Measurements from ENCODE around the gene AOC2. TPM values are rescaled to one million over a fixed set of nuclear protein-coding genes. Genes with fewer than 3 reads are reported as not detected.
"Not testable (repeated sequence)": the region's sequence is repeated elsewhere in the genome, so short reads cannot be mapped to it uniquely, and the experiment has no call there.

Gene AOC2
- total RNA-seq, 1 experiment from 2014 or later: not detected

DNA sequence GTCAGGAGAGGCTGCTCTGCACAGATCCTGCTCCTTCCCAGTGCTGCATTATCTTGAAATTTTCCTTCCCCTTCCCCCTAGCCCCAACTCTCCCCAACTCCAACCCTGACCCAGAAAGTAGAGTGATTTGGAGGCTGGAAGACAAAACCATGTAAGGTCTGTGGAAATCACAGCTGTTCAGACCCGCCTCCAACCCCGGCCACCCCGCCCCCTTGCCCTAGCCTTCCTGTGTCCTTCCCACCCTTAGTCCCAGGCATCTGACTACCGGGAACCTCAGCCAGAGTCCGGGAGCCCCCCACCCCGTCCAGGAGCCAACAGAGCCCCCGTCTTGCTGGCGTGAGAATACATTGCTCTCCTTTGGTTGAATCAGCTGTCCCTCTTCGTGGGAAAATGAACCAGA is 6.6 kb downstream of the AOC2 start, which contains the start of gene AOC3:
AOC3 (plus strand) TSS at position 246 of the 400 bp plus-strand sequence; CDS start at position 391, 145 bp downstream.
- in situ Hi-C loops (cut with HindIII; ENCODE audit: low pct_unique_long_range_greater_than_20kb, low sequenced_read_pairs): no loop called here
- DNase-seq (ENCODE audit: low read depth): no peak

DNA sequence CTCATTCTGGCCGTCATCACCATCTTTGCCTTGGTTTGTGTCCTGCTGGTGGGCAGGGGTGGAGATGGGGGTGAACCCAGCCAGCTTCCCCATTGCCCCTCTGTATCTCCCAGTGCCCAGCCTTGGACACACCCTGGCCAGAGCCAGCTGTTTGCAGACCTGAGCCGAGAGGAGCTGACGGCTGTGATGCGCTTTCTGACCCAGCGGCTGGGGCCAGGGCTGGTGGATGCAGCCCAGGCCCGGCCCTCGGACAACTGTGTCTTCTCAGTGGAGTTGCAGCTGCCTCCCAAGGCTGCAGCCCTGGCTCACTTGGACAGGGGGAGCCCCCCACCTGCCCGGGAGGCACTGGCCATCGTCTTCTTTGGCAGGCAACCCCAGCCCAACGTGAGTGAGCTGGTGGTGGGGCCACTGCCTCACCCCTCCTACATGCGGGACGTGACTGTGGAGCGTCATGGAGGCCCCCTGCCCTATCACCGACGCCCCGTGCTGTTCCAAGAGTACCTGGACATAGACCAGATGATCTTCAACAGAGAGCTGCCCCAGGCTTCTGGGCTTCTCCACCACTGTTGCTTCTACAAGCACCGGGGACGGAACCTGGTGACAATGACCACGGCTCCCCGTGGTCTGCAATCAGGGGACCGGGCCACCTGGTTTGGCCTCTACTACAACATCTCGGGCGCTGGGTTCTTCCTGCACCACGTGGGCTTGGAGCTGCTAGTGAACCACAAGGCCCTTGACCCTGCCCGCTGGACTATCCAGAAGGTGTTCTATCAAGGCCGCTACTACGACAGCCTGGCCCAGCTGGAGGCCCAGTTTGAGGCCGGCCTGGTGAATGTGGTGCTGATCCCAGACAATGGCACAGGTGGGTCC is 7.2 kb downstream of the AOC2 start:
- DNase-seq (ENCODE audit: low read depth); in situ Hi-C loops (cut with HindIII; ENCODE audit: low pct_unique_long_range_greater_than_20kb, low sequenced_read_pairs): not testable (repeated sequence)

DNA sequence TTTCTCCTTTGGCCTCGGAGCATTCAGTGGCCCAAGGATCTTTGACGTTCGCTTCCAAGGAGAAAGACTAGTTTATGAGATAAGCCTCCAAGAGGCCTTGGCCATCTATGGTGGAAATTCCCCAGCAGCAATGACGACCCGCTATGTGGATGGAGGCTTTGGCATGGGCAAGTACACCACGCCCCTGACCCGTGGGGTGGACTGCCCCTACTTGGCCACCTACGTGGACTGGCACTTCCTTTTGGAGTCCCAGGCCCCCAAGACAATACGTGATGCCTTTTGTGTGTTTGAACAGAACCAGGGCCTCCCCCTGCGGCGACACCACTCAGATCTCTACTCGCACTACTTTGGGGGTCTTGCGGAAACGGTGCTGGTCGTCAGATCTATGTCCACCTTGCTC is 8.0 kb downstream of the AOC2 start:
- DNase-seq (ENCODE audit: low read depth): no peak
- in situ Hi-C loops (cut with HindIII; ENCODE audit: low pct_unique_long_range_greater_than_20kb, low sequenced_read_pairs): no loop called here

DNA sequence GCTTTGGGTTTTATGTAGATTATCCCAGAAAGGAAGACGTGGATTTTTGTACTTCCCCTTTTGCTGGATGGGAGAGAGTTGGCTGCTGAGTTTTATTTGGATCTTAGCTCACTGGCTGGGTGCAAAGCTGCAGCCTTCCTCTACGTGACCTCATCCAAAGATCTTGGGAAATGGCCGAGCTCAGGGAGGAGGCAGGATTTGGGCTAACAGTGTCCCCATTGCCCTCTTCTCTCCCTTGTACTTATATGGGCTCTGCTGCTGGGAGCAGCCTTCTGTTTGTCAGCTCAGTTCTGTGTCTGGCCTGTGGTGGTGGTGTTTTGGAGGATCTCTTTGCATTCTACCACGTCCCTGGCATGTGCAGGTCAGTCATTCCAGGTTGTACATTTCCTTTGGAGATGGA is 8.6 kb downstream of the AOC2 start:
- no peak for DNase-seq (ENCODE audit: low read depth)
- in situ Hi-C loops (cut with HindIII; ENCODE audit: low pct_unique_long_range_greater_than_20kb, low sequenced_read_pairs): no loop called here

DNA sequence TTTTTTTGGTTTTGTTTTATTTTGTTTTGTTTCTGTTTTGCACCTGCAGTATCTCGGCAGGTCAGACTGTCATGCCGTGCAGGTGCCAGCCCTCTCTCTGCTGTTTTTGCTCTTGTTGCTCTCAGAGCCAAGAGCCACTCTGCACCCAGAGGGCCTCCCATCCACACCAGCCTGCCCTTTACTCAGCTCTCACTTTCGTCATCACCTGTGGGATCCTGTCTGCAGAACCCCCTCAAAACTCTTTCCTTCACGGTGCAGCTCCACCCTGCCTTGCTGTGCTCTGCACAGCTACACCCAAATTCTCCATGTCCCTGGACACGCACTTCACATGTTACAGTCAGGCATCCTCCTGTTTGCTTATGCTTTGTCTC is 9.2 kb downstream of the AOC2 start:
- in situ Hi-C loops (cut with HindIII; ENCODE audit: low pct_unique_long_range_greater_than_20kb, low sequenced_read_pairs): no loop called here
- DNase-seq (ENCODE audit: low read depth): no peak

DNA sequence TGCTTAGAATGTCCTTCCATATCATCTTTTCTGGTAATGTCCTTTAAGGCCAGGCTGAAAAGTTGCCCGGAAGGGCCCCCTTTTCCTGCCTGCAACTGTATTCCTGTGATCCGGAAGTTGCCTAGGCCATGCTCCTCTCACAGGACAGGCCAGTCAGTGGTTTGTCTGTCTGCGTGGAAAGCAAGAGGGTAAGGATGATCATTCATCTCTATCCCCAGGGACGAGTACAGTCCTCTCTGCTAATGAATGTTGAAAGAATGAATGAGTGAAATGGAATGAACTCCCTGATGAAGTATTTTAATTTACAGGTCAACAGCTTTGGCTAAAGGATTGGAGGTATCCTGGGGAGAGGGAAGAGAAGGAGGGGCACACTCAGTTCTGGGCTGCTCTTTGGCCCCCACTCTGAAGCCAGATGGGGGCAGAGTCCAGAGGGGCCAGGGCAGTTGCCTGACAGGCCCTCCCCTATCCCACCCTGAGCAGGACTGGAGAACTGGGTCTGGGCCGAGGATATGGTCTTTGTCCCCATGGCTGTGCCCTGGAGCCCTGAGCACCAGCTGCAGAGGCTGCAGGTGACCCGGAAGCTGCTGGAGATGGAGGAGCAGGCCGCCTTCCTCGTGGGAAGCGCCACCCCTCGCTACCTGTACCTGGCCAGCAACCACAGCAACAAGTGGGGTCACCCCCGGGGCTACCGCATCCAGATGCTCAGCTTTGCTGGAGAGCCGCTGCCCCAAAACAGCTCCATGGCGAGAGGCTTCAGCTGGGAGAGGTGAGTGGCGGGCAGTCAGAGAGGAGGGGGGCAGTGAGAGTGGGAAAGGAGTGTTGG is 9.8 kb downstream of the AOC2 start:
- in situ Hi-C loops (cut with HindIII; ENCODE audit: low pct_unique_long_range_greater_than_20kb, low sequenced_read_pairs): no loop called here
- DNase-seq (ENCODE audit: low read depth): no peak

DNA sequence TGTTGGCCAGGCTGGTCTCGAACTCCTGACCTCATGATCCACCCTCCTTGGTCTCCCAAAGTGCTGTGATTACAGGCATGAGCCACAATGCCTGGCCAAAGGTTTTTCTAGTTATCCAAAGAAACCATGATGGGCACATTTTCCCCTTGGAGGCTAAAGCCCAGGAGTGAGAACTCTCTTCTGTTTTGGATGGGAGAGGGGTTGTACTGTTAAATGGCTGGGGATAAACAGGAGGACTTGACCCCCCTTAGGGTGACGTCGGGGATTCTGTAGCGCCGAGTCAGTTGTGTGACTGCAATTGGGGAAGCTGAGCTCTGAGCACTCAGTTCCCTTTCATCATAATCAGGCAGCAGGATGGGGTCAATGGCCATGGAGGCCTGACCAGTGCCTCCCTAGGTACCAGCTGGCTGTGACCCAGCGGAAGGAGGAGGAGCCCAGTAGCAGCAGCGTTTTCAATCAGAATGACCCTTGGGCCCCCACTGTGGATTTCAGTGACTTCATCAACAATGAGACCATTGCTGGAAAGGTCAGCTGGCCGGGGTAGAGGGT is 10.7 kb downstream of the AOC2 start:
- DNase-seq (ENCODE audit: low read depth): no peak
- in situ Hi-C loops (cut with HindIII; ENCODE audit: low pct_unique_long_range_greater_than_20kb, low sequenced_read_pairs): no loop called here

DNA sequence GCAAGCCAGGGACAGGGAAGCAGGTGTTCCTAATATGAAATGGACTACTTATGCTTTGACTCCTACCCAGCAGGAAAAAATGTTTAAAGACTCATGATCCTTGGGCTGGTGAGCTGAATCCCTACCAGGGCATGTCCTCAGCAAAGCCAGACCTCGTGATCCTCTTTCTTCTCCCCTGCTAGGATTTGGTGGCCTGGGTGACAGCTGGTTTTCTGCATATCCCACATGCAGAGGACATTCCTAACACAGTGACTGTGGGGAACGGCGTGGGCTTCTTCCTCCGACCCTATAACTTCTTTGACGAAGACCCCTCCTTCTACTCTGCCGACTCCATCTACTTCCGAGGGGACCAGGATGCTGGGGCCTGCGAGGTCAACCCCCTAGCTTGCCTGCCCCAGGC is 11.7 kb downstream of the AOC2 start:
- DNase-seq (ENCODE audit: low read depth); in situ Hi-C loops (cut with HindIII; ENCODE audit: low pct_unique_long_range_greater_than_20kb, low sequenced_read_pairs): not testable (repeated sequence)

DNA sequence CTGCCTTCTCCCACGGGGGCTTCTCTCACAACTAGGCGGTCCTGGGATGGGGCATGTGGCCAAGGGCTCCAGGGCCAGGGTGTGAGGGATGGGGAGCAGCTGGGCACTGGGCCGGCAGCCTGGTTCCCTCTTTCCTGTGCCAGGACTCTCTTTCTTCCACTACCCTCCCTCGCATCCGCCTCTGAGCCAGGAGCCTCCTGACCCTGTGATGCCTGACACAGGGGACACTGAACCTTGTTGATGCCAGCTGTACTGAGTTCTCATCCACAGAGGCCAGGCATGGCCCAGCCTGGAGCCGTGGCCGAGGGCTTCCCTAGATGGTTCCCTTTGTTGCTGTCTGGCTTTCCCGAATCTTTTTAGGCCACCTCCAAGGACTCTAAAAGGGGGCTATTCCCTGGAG is 12.1 kb downstream of the AOC2 start:
- in situ Hi-C loops (cut with HindIII; ENCODE audit: low pct_unique_long_range_greater_than_20kb, low sequenced_read_pairs); DNase-seq (ENCODE audit: low read depth): not testable (repeated sequence)

DNA sequence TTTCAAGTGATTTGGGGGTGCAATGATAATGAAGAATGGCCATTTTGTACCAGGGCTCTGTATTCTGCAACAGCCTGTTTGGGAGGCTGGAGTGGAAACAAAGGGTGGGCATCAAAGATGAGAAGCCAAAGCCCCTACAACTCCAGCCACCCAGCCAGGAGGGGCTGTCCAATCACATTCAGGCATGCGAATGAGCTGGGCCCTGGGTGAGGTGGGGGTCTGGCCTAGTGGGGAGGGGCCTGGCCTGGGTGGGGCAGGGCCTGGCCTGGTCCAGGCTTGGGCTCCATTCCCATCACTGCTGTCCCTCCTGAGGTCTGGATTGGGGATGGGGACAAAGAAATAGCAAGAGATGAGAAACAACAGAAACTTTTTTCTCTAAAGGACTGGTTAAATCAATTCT is 13.0 kb downstream of the AOC2 start:
- in situ Hi-C loops (cut with HindIII; ENCODE audit: low pct_unique_long_range_greater_than_20kb, low sequenced_read_pairs): no loop called here
- DNase-seq (ENCODE audit: low read depth): no peak

DNA sequence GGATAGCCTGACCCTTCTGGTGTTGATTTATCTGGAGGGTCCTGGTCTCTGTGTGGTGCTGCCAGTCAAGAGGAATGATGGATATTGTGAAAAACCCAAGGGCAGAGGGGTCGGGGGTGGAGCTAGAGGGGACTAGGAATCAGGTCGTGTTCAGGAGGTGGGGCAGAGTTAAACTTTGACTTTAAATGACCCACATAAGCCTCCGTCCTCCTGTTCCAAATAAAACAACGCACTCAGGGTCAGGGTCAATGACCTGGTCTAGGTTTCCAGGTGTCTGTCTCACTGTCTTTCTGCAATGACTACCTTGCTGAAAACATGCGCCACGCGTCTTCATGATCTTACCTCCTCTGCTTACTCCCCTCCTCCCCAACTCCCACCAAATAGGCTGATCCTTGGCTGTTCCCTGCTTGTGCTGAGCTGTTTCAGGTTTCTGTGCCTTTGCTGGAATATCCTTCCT is 21.3 kb downstream of the AOC2 start:
- in situ Hi-C loops (cut with HindIII; ENCODE audit: low pct_unique_long_range_greater_than_20kb, low sequenced_read_pairs): no loop called here
- peak; percentile 40 for DNase-seq (ENCODE audit: low read depth)

DNA sequence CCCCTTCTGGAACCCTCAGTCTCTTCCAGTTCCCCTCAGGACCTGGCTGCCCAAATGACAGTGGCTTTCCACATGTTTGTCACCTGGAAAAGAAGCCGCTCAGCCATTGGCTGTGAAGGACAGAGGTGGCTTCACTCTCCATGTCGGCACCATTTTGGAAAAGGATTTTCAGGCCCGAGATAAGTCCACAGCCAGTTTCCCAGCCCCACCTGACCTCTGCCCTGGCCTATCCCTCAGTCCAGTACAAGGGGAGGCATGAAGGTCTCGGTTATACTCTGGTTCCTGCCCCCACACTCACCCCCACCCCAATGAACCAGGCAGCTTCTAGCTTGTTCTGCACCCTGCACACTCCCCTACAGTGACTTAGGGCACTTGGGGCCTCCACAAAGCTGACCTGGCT is 21.8 kb downstream of the AOC2 start:
- in situ Hi-C loops (cut with HindIII; ENCODE audit: low pct_unique_long_range_greater_than_20kb, low sequenced_read_pairs): no loop called here
- DNase-seq (ENCODE audit: low read depth): no peak

DNA sequence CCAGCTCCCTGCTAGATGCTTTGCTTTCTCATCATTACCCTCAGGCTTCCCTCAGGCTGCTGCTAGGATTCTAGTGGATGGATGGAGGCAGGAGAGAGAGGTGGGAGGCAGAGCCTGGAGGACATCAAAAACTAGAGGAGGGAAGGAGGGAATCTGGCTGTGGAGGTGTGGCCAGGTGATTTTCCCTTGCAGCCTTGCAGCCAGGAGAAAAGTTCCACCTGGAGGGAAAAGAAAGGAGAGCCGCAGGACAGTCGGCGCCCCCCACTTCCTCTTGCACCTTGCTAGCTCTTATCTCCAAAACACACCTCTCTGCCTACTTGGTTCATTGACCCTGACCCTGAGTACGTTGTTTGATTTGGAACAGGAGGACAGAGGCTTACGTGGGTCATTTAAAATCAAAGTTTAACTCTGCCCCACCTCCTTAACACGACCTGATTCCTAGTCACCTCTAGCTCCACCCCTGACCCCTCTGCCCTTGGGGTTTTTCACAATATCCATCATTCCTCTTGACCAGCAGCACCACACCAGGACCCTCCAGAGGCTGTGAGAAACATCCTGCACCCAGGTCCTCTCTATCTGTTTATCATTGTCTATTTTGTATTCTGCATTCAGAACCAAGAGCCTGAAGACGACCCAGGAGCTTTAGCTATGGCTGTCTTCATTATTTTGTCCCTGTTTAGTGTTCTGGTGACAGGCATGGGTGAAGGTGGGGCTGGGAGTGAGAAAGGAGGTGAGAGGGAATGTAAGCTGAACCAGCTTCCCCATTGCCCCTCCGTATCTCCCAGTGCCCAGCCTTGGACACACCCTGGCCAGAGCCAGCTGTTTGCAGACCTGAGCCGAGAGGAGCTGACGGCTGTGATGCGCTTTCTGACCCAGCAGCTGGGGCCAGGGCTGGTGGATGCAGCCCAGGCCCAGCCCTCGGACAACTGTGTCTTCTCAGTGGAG is 22.5 kb downstream of the AOC2 start:
- DNase-seq (ENCODE audit: low read depth): no peak
- in situ Hi-C loops (cut with HindIII; ENCODE audit: low pct_unique_long_range_greater_than_20kb, low sequenced_read_pairs): no loop called here

DNA sequence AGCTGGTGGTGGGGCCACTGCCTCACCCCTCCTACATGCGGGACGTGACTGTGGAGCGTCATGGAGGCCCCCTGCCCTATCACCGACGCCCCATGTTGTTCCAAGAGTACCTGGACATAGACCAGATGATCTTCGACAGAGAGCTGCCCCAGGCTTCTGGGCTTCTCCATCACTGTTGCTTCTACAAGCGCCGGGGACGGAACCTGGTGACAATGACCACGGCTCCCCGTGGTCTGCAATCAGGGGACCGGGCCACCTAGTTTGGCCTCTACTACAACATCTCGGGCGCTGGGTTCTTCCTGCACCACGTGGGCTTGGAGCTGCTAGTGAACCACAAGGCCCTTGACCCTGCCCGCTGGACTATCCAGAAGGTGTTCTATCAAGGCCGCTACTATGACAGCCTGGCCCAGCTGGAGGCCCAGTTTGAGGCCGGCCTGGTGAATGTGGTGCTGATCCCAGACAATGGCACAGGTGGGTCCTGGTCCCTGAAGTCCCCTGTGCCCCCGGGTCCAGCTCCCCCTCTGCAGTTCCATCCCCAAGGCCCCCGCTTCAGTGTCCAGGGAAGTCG is 23.4 kb downstream of the AOC2 start:
- in situ Hi-C loops (cut with HindIII; ENCODE audit: low pct_unique_long_range_greater_than_20kb, low sequenced_read_pairs): not testable (repeated sequence)

DNA sequence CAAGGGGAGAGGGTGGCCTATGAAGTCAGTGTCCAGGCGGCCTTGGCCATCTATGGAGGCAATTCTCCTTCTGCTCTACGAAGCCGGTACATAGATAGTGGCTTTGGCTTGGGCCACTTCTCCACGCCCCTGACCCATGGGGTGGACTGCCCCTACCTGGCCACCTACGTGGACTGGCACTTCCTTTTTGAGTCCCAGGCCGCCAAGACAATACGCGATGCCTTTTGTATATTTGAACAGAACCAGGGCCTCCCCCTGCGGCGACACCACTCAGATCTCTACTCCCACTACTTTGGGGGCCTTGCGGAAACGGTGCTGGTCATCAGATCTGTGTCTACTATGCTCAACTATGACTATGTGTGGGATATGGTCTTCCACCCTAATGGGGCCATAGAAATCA is 24.0 kb downstream of the AOC2 start:
- no peak for DNase-seq (ENCODE audit: low read depth)
- in situ Hi-C loops (cut with HindIII; ENCODE audit: low pct_unique_long_range_greater_than_20kb, low sequenced_read_pairs): no loop called here

More for the DNA sequence above, 23.4 kb downstream of the AOC2 start:
- DNase-seq (ENCODE audit: low read depth): not testable (repeated sequence)

DNA sequence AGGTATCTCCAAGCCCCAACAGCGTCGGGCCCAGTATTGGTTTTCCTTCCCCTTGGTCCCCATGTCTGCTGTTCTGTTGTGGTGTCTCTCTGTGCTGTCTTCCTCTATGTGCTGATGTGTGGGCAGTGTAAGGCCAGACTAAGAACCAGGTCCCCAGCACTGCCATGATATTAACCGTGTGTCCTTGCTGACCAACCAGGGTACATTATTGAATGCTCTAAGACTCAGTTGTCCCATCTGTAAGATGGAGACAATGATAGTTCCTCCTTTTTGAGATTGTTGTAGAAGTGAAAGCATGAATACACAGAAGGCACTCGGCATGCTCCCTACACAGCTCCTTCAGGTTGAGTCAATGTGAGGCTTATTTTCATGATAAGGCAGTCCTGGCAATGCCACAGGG is 27.3 kb downstream of the AOC2 start:
- in situ Hi-C loops (cut with HindIII; ENCODE audit: low pct_unique_long_range_greater_than_20kb, low sequenced_read_pairs): no loop called here
- DNase-seq (ENCODE audit: low read depth): no peak

DNA sequence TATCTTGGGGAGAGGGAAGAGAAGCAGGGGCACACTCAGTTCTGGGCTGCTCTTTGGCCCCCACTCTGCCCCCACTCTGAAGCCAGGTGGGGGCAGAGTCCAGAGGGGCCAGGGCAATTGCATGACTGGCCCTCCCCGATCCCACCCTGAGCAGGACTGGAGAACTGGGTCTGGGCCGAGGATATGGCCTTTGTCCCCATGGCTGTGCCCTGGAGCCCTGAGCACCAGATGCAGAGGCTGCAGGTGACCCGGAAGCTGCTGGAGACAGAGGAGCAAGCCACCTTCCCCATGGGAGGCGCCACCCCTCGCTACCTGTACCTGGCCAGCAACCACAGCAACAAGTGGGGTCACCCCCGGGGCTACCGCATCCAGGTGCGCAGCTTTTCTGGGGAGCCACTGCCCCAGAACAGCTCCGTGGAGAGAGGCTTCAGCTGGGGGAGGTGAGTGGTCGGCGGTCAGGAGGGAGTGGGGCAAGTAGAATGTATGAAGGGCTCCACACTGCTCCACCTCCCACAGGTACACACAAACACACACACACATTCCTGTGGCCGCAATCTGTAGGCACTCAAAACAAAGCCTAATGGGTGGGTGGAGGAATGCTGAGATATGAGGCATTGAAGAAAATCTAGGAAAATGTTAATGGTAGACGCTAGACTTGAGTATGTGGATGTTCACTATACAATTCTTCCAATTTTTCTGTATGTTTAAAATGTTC is 28.0 kb downstream of the AOC2 start:
- DNase-seq (ENCODE audit: low read depth): no peak
- in situ Hi-C loops (cut with HindIII; ENCODE audit: low pct_unique_long_range_greater_than_20kb, low sequenced_read_pairs): no loop called here

Data from Caki2 (cell line).